ENCODE measurements around the gene NFATC2. TPM values are rescaled to one million over a fixed set of nuclear protein-coding genes. Genes with fewer than 3 reads are reported as not detected.

Gene NFATC2
- total RNA-seq, 1 experiment from 2014 or later = 5.0 TPM

DNA sequence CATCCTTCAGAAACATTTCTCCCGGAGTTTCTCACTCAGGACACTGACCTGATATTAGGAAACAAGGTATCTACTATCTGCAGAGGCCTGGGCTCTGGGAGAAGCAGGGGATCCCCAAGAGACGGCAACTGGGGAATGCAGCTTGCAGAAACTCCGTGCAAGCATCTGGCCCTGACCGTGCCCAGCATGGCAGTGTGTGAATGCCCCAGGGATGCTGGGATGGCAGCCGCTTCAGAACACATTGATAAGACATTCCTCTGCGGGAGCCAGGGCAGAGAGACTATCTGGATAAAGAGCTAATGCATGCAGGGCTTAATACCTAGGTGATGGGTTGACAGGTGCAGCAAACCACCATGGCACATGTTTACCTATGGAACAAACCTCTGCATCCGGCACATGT, 55.4 kb downstream of the NFATC2 start:
- ChIA-PET RAD21 (ENCODE audit: low non-redundant PET in 1 of 2, low total read pairs in 2 of 2, uncharacterized antibody in 2 of 2, unreplicated experiment in 2 of 2) (no interaction called here), CTCF (interaction anchor here (1.1 to 1.4 kb wide), 2 partner anchors 30 to 108 kb away, joined by 3 read pairs; no protein-coding TSS in a partner anchor), POLR2A (interaction anchor here (1.2 kb wide), 1 partner anchor 14 kb away, joined by 4 read pairs; no protein-coding TSS in a partner anchor)
- H3K79me2 ChIP-seq (ENCODE audit: insufficient read depth, low read length) = no peaks in the 10 kb centered on the region
- H4K20me1 ChIP-seq (ENCODE audit: insufficient read depth) = no peaks in the 10 kb centered on the region
- no peaks in the 10 kb centered on the region for H3K27me3 ChIP-seq (ENCODE audit: insufficient read depth, low read length)
- DNase-seq (ENCODE audit: low read depth, low spot score) (no peak), ATAC-seq (no peak)
- no TSS peak for BruUV-seq (replicated peaks)
- H3K4me1 ChIP-seq (ENCODE audit: control insufficient read depth in 1 of 2, insufficient read depth in 2 of 2, low read length in 2 of 2) = peaks cover 16 to 36% of the 10 kb centered on the region in 2 experiments
- TF ChIP-seq YY1 (IDR thresholded peaks at IDR 0.05; ENCODE audit: extremely low read depth, insufficient replicate concordance, low read depth, low read length) (no peak), CEBPB (IDR thresholded peaks at IDR 0.05; ENCODE audit: low read depth) (no peak), ELF1 (IDR thresholded peaks at IDR 0.05; ENCODE audit: borderline replicate concordance, low read depth) (no peak), SRF (IDR thresholded peaks at IDR 0.05; ENCODE audit: low read depth) (no peak), EGR1 (IDR thresholded peaks at IDR 0.05; ENCODE audit: low read depth) (no peak), ZNF274 (IDR thresholded peaks at IDR 0.05; ENCODE audit: low read depth, low read length) (no peak)
- no peaks in the 10 kb centered on the region for H3K9me2 ChIP-seq (ENCODE audit: insufficient read depth)
- H3K9ac ChIP-seq (ENCODE audit: low read length) = peak overlapping the region; percentile 66
- peak overlapping the region; percentile 61; the same call in 1 of the 2 replicates for H3K27ac ChIP-seq (ENCODE audit: low read depth, low read length)
- peak overlapping the region in 1 of 2 experiments; percentile 55; a peak in 2 of 4 replicates for H3K4me3 ChIP-seq (replicated peaks in 1 of 2; ENCODE audit: low read depth in 1 of 2, low read length in 2 of 2)
- intact Hi-C loops (cut with micrococcal nuclease) = no loop called here
- H3K36me3 ChIP-seq (ENCODE audit: control insufficient read depth in 1 of 2, insufficient read depth in 2 of 2, low read length in 2 of 2) = no peaks in the 10 kb centered on the region
- H3K4me2 ChIP-seq (ENCODE audit: low read length) = peak overlapping the region; percentile 89
- H3K9me3 ChIP-seq (ENCODE audit: control insufficient read depth in 1 of 2, insufficient read depth in 1 of 2, low read depth in 1 of 2, low read length in 2 of 2) = no peaks in the 10 kb centered on the region
- H2AFZ ChIP-seq (ENCODE audit: low read depth, low read length, poor library complexity, severe bottlenecking) = no peak overlapping the region

GRCh38 chr20:51486197-51487005, 56.1 kb downstream of the NFATC2 start:
- H3K79me2 ChIP-seq (ENCODE audit: insufficient read depth, low read length) = no peaks in the 10 kb centered on the region
- peak overlapping the region; percentile 66; the same call in 1 of the 2 replicates for H3K9ac ChIP-seq (ENCODE audit: low read length)
- no peak for TF ChIP-seq MAX (IDR thresholded peaks at IDR 0.05)
- TF ChIP-seq ZNF274 (IDR thresholded peaks at IDR 0.05; ENCODE audit: low read depth, low read length) = no peak
- TF ChIP-seq YY1 (IDR thresholded peaks at IDR 0.05; ENCODE audit: extremely low read depth, insufficient replicate concordance, low read depth, low read length) = no peak
- TF ChIP-seq RAD21 (IDR thresholded peaks at IDR 0.05; ENCODE audit: low read depth) = no peak
- no peak overlapping the region for H3K27ac ChIP-seq (ENCODE audit: low read depth, low read length)
- H3K4me1 ChIP-seq (ENCODE audit: control insufficient read depth in 1 of 2, insufficient read depth in 2 of 2, low read length in 2 of 2) = peaks cover 16 to 36% of the 10 kb centered on the region in 2 experiments
- CTCF ChIA-PET = interaction anchor here (1.1 to 1.4 kb wide), 2 partner anchors 30 to 108 kb away, joined by 3 read pairs; no protein-coding TSS in a partner anchor
- intact Hi-C loops (cut with micrococcal nuclease) = no loop called here
- H4K20me1 ChIP-seq (ENCODE audit: insufficient read depth) = no peaks in the 10 kb centered on the region
- no TSS peak for BruUV-seq (replicated peaks)
- H3K4me2 ChIP-seq (ENCODE audit: low read length) = peak overlapping the region; percentile 89
- ATAC-seq = no peak
- POLR2A ChIA-PET = no interaction called here
- no peak for DNase-seq (ENCODE audit: low read depth, low spot score)
- no peak overlapping the region for H2AFZ ChIP-seq (ENCODE audit: low read depth, low read length, poor library complexity, severe bottlenecking)
- H3K9me2 ChIP-seq (ENCODE audit: insufficient read depth) = no peaks in the 10 kb centered on the region
- RAD21 ChIA-PET (ENCODE audit: low non-redundant PET in 1 of 2, low total read pairs in 2 of 2, uncharacterized antibody in 2 of 2, unreplicated experiment in 2 of 2) = no interaction called here
- H3K36me3 ChIP-seq (ENCODE audit: control insufficient read depth in 1 of 2, insufficient read depth in 2 of 2, low read length in 2 of 2) = no peaks in the 10 kb centered on the region
- no peaks in the 10 kb centered on the region for H3K9me3 ChIP-seq (ENCODE audit: control insufficient read depth in 1 of 2, insufficient read depth in 1 of 2, low read depth in 1 of 2, low read length in 2 of 2)
- no peaks in the 10 kb centered on the region for H3K27me3 ChIP-seq (ENCODE audit: insufficient read depth, low read length)
- no peak overlapping the region for H3K4me3 ChIP-seq (replicated peaks in 1 of 2; ENCODE audit: low read depth in 1 of 2, low read length in 2 of 2)

Data from HCT116 (cell line).